Naive thymus-derived CD4-positive, alpha-beta T cell (primary cell): ENCODE data around the gene TNFRSF1A. TPM values are rescaled to one million over a fixed set of nuclear protein-coding genes. Genes with fewer than 3 reads are reported as not detected.

Source experiments
- ATAC-seq: fragments of 150-1000 bp; cut with Tn5 transposase; 2 replicates; pipeline ENCODE4 v1.10.0; 2021; ENCODE audit warnings: mild to moderate bottlenecking, moderate library complexity
- CTCF ChIA-PET: fragments of 350-600 bp; sonication (Branson Sonifier 250); formaldehyde crosslinking; loops from one replicate; lab custom pipeline; 2021; ENCODE audit warnings: antibody characterized with exemption; lab: Charles Lee
- POLR2A ChIA-PET: fragments of 350-600 bp; sonication (Branson Sonifier 250); formaldehyde crosslinking; loops from one replicate; lab custom pipeline; 2021; ENCODE audit warnings: antibody characterized with exemption, inconsistent platforms; lab: Charles Lee
- DNase-seq, 9 donors: peaks; one replicate each; pipeline versions ENCODE4 v3.0.0 to v3.0.0-alpha.2; 2020 to 2022; ENCODE audit warnings: mixed read lengths in 1 of 9
- H3K27ac ChIP-seq: one replicate; pipeline ENCODE4 v1.7.0; 2013; ENCODE audit warnings: mild to moderate bottlenecking, low read depth, low read length, moderate library complexity
- H3K27me3 ChIP-seq, 2 donors: one replicate each; pipeline ENCODE4 v1.7.0; 2013; ENCODE audit warnings: low read length in 2 of 2, mild to moderate bottlenecking in 2 of 2, moderate library complexity in 2 of 2; ENCODE audit not compliant: control insufficient read depth in 2 of 2, insufficient read depth in 2 of 2
- H3K36me3 ChIP-seq, 3 experiments: 1 replicate in 2 of 3; 2 replicates in 1 of 3; pipeline ENCODE4 v1.7.0; 2013; ENCODE audit warnings: low read length in 3 of 3, mild to moderate bottlenecking in 3 of 3, moderate library complexity in 1 of 3; ENCODE audit not compliant: insufficient read depth in 3 of 3, control insufficient read depth in 2 of 3
- H3K4me1 ChIP-seq, 2 donors: one replicate each; pipeline ENCODE4 v1.7.0; 2013; ENCODE audit warnings: low read length in 2 of 2, mild to moderate bottlenecking in 2 of 2, moderate library complexity in 1 of 2; ENCODE audit not compliant: control insufficient read depth in 2 of 2, insufficient read depth in 2 of 2
- H3K4me3 ChIP-seq: 2 replicates; pipeline ENCODE4 v1.7.0; 2013; ENCODE audit warnings: mild to moderate bottlenecking, low read length
- H3K9me3 ChIP-seq, 3 experiments: 1 replicate in 2 of 3; 2 replicates in 1 of 3; pipeline ENCODE4 v1.7.0; 2013; ENCODE audit warnings: low read length in 3 of 3; ENCODE audit not compliant: control insufficient read depth in 2 of 3
- H3K27ac Mint-ChIP-seq, 9 donors: one replicate each; pipeline ENCODE4 v1.8.0; 2020 to 2022; ENCODE audit warnings: mixed read lengths in 9 of 9, mild to moderate bottlenecking in 8 of 9, moderate library complexity in 5 of 9, inconsistent platforms in 2 of 9
- H3K27me3 Mint-ChIP-seq, 5 donors: one replicate each; pipeline ENCODE4 v1.8.0; 2021 to 2022; ENCODE audit warnings: mixed read lengths in 5 of 5, mild to moderate bottlenecking in 1 of 5
- H3K36me3 Mint-ChIP-seq, 5 donors: one replicate each; pipeline ENCODE4 v1.8.0; 2020 to 2022; ENCODE audit warnings: mixed read lengths in 5 of 5, mild to moderate bottlenecking in 3 of 5, inconsistent platforms in 1 of 5
- H3K4me1 Mint-ChIP-seq, 7 donors: one replicate each; pipeline ENCODE4 v1.8.0; 2020 to 2022; ENCODE audit warnings: mixed read lengths in 7 of 7, mild to moderate bottlenecking in 3 of 7, inconsistent platforms in 1 of 7
- H3K4me3 Mint-ChIP-seq, 10 donors: one replicate each; pipeline ENCODE4 v1.8.0; 2020 to 2022; ENCODE audit warnings: mild to moderate bottlenecking in 10 of 10, mixed read lengths in 10 of 10, moderate library complexity in 6 of 10, inconsistent platforms in 2 of 10
- H3K9me3 Mint-ChIP-seq, 11 donors: one replicate each; pipeline ENCODE4 v1.8.0; 2020 to 2022; ENCODE audit warnings: mixed read lengths in 11 of 11, mild to moderate bottlenecking in 4 of 11, inconsistent platforms in 1 of 11, moderate library complexity in 1 of 11
- intact Hi-C, 2 donors: fragments of 100-400 bp; cut with micrococcal nuclease; formaldehyde crosslinking; loops; one replicate each; pipeline ENCODE4 v1.15.1; 2023
- polyA plus RNA-seq, 2 donors: library from polyadenylated mRNA; unstranded; fragments of 300-500 nt; fragmentation: Illumina TruSeq; gene quantifications; one replicate each; pipeline ENCODE4 v1.2.3, GENCODE V29; 2021
- total RNA-seq, 6 experiments: library from RNA in 5 of 6; stranded (reverse) in 5 of 6; gene quantifications; 1 replicate in 5 of 6; 2 replicates in 1 of 6; pipeline ENCODE4 v1.2.3 and lab custom pipeline; 2021 to 2026

TNFRSF1A gene
- total and polyA plus RNA-seq, 7 experiments from 2014 or later = 24.1 to 99.4 (median 57.4) TPM

- H3K4me1 ChIP-seq = peaks cover 0 to 10% of the 10 kb centered on the region in 2 donors
- peaks cover 0 to 24% (median 5%) of the 10 kb centered on the region in 7 donors for H3K4me1 Mint-ChIP-seq
- no peak for DNase-seq
- no peaks in the 10 kb centered on the region for H3K9me3 ChIP-seq
- H3K27me3 Mint-ChIP-seq = peaks cover 4 to 70% (median 7%) of the 10 kb centered on the region in 5 donors
- no peaks in the 10 kb centered on the region for H3K9me3 Mint-ChIP-seq
- no peak overlapping the region for H3K27ac ChIP-seq
- no peak overlapping the region for H3K4me3 ChIP-seq
- peak overlapping the region in 1 of 9 donors; percentile 5 for H3K27ac Mint-ChIP-seq
- no peaks in the 10 kb centered on the region for H3K36me3 ChIP-seq
- H3K27me3 ChIP-seq = no peaks in the 10 kb centered on the region
- ATAC-seq = no peak
- POLR2A ChIA-PET = no interaction called here
- intact Hi-C loops = no loop called here
- peak overlapping the region in 5 of 10 donors; percentile 47 to 70 (median 56) for H3K4me3 Mint-ChIP-seq
- H3K36me3 Mint-ChIP-seq = no peaks in the 10 kb centered on the region
- CTCF ChIA-PET = interaction anchor here (0.6 kb wide), 1 partner anchor 507 kb away, joined by 3 read pairs; no protein-coding TSS in a partner anchor
Measured at GRCh38 chr12:6384499-6385436, 42.9 kb upstream of the TNFRSF1A start.

- CTCF ChIA-PET = interaction anchor here (0.6 to 1.0 kb wide), 2 partner anchors 49 to 508 kb away, joined by 3 read pairs; no protein-coding TSS in a partner anchor
- peak within 1 kb of the TSS; percentile 47 to 71 (median 64) for H3K4me3 Mint-ChIP-seq
- Histone ChIP-seq H3K27me3 (no peaks in the 10 kb centered on the region), H3K9me3 (no peaks in the 10 kb centered on the region), H3K36me3 (no peaks in the 10 kb centered on the region), H3K4me1 (peaks cover 0 to 10% of the 10 kb centered on the region in 2 donors), H3K27ac (peak within 1 kb of the TSS; percentile 45), H3K4me3 (no peak within 1 kb of the TSS)
- DNase-seq = peak in 2 of 9 donors; percentile 17 to 43
- H3K9me3 Mint-ChIP-seq = no peaks in the 10 kb centered on the region
- intact Hi-C loops = no loop called here
- H3K36me3 Mint-ChIP-seq = no peaks in the 10 kb centered on the region
- peaks cover 4 to 73% (median 7%) of the 10 kb centered on the region in 5 donors for H3K27me3 Mint-ChIP-seq
- peak within 1 kb of the TSS in 2 of 9 donors; percentile 5 to 64 for H3K27ac Mint-ChIP-seq
- peak; percentile 81 for ATAC-seq
- H3K4me1 Mint-ChIP-seq = peaks cover 0 to 24% (median 5%) of the 10 kb centered on the region in 7 donors
- POLR2A ChIA-PET = interaction anchor here (1.3 kb wide), 2 partner anchors 21 to 86 kb away, joined by 3 to 5 read pairs; no protein-coding TSS in a partner anchor
Measured at GRCh38 chr12:6383572-6384498, 42.0 kb upstream of the TNFRSF1A start, which contains the start of gene LTBR. Gene LTBR (plus strand): TSS chr12:6384162. CDS start chr12:6384359, 197 bp downstream.

GRCh38 chr12:6382982-6383381, 41.1 kb upstream of the TNFRSF1A start:
- Histone ChIP-seq H3K27me3 (no peaks in the 10 kb centered on the region), H3K36me3 (no peaks in the 10 kb centered on the region), H3K4me1 (peaks cover 0 to 10% of the 10 kb centered on the region in 2 donors), H3K4me3 (no peak overlapping the region), H3K27ac (no peak overlapping the region), H3K9me3 (no peaks in the 10 kb centered on the region)
- Mint-ChIP-seq H3K4me1 (peaks cover 0 to 24% (median 5%) of the 10 kb centered on the region in 7 donors), H3K9me3 (no peaks in the 10 kb centered on the region), H3K27me3 (peaks cover 4 to 66% (median 7%) of the 10 kb centered on the region in 5 donors), H3K4me3 (peak overlapping the region in 9 of 10 donors; percentile 32 to 71 (median 65)), H3K36me3 (no peaks in the 10 kb centered on the region), H3K27ac (peak overlapping the region in 1 of 9 donors; percentile 64)
- intact Hi-C loops = no loop called here
- ChIA-PET CTCF (interaction anchor here (0.8 to 1.0 kb wide), 2 partner anchors 10 to 48 kb away, joined by 3 to 4 read pairs; no protein-coding TSS in a partner anchor), POLR2A (interaction anchor here (1.3 kb wide), 2 partner anchors 20 to 87 kb away, joined by 3 to 5 read pairs; no protein-coding TSS in a partner anchor)
- DNase-seq (no peak), ATAC-seq (no peak)

- intact Hi-C loops = no loop called here
- Mint-ChIP-seq H3K4me1 (peaks cover 4 to 28% (median 10%) of the 10 kb centered on the region in 7 donors), H3K9me3 (no peaks in the 10 kb centered on the region), H3K4me3 (no peak overlapping the region), H3K27ac (peak overlapping the region in 1 of 9 donors; percentile 64), H3K27me3 (peaks cover 4 to 60% (median 7%) of the 10 kb centered on the region in 5 donors), H3K36me3 (no peaks in the 10 kb centered on the region)
- Histone ChIP-seq H3K4me3 (no peak overlapping the region), H3K27me3 (no peaks in the 10 kb centered on the region), H3K4me1 (peaks cover 0 to 14% of the 10 kb centered on the region in 2 donors), H3K27ac (no peak overlapping the region), H3K36me3 (no peaks in the 10 kb centered on the region), H3K9me3 (no peaks in the 10 kb centered on the region)
- CTCF ChIA-PET = interaction anchor here (0.8 kb wide), 1 partner anchor 10 kb away, joined by 4 read pairs; no protein-coding TSS in a partner anchor
- POLR2A ChIA-PET = interaction anchor here (0.6 kb wide), 1 partner anchor 30 kb away, joined by 3 read pairs; no protein-coding TSS in a partner anchor
- no peak for ATAC-seq
- no peak for DNase-seq
Measured at GRCh38 chr12:6382371-6382770, 40.5 kb upstream of the TNFRSF1A start.

- H3K27ac ChIP-seq = no peak overlapping the region
- H3K4me1 ChIP-seq = peaks cover 0 to 33% of the 10 kb centered on the region in 2 donors
- peaks cover 0 to 2% (median 0%) of the 10 kb centered on the region in 11 donors for H3K9me3 Mint-ChIP-seq
- CTCF ChIA-PET = no interaction called here
- no peak overlapping the region for H3K27ac Mint-ChIP-seq
- DNase-seq (no peak), ATAC-seq (no peak)
- H3K27me3 Mint-ChIP-seq = peaks cover 4 to 46% (median 7%) of the 10 kb centered on the region in 5 donors
- no peak overlapping the region for H3K4me3 Mint-ChIP-seq
- H3K27me3 ChIP-seq = no peaks in the 10 kb centered on the region
- no peaks in the 10 kb centered on the region for H3K36me3 Mint-ChIP-seq
- no peak overlapping the region for H3K4me3 ChIP-seq
- intact Hi-C loops = no loop called here
- POLR2A ChIA-PET = interaction anchor here (0.7 to 1.1 kb wide), 2 partner anchors 65 to 128 kb away, joined by 3 to 4 read pairs; no protein-coding TSS in a partner anchor
- no peaks in the 10 kb centered on the region for H3K36me3 ChIP-seq
- H3K9me3 ChIP-seq = no peaks in the 10 kb centered on the region
- peaks cover 17 to 40% (median 29%) of the 10 kb centered on the region in 7 donors for H3K4me1 Mint-ChIP-seq
Measured at GRCh38 chr12:6380141-6381121, 38.6 kb upstream of the TNFRSF1A start.
